COLO668 (cell line): Measurements from ENCODE around the gene CFAP46.
"Not testable (repeated sequence)": the region's sequence is repeated elsewhere in the genome, so short reads cannot be mapped to it uniquely, and the experiment has no call there.

ENCODE experiments used
- DNase-seq: peaks from one replicate; lab custom pipeline; 2025; ENCODE audit not compliant: unreplicated experiment; lab: John Stamatoyannopoulos, UW

Gene CFAP46

DNA sequence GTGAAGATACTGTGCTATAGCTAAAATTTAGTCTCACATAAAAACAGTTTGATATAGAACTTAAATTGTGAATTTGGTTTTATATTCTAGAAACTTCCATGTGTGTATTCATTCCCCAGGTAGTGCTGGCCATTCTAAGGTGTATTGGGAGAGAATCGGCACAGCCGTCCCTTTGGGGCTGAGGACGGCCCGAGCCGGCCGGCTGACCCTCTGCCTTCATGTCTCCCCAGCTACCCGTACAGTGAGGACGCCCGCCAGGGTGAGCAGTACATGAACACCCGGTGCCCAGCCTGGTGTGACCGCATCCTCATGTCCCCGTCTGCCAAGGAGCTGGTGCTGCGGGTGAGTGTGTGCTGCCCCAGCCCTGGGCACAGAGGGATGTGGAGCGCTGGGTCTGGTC, 164.9 kb downstream of the CFAP46 start:
- no peak for DNase-seq

DNA sequence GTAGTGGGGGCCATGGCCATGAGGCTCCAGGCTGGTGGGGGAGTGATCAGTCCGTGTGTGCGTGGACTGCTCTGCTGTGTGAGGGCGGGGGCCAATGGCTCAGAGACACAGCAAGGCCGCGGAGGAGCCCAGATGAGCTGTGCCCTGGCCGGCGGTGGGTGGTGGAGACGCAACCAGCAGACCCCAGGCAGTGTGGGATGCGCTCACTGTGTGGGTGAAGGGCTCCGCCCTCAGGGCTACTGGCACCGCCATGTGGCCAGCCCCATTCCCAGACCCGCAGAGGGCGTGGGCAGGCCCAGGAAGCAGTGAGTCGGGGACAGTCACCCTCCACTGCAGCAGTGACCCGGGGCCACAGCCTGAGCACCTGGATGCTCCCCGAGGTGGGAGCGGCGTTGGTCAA, 165.5 kb downstream of the CFAP46 start:
- DNase-seq: no peak

- DNase-seq: no peak
These were observed 166.2 kb downstream of the CFAP46 start for GRCh38 chr10:132776186-132776585.

DNA sequence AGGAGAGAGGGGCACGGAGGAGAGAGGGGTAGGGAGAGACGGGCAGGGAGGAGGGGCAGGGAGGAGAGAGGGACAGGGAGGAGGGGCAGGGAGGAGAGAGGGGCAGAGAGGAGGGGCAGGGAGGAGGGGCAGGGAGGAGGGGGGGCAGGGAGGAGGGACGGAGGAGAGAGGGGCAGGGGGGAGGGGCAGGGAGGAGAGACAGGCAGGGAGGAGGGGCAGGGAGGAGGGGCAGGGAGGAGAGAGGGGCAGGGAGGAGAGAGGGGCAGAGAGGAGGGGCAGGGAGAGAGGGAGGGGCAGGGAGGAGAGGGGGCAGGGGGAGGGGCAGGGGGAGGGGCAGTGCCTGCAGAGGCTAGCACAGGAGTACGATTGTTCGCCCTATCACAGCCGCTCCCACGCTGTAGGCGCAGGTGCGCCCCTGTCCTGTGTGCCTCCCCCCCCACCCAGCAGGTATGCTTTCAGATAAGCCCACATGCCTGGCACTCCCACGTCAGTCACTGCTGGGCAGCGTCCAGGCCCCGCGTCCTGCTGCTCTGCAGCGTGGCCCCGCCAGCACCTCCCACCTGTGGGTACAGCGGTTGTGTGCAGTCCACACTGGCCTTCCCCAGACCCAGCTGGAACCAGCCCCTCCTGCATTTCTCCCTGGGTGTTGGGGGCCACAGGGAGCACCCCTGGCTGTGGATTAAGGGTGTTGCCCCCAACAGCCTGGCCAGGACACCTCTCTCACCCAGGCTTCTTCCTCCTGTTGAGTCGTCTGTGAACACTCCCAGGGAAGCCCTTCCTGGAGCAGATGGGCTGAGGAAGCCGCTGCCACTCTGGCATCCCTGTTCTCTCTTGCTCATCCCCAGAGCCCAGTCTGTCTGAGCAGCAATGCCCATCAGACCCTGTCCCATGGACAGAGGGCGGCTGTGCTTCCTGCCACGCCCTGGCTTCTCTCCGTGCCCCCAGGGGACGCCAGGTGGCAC, 167.2 kb downstream of the CFAP46 start:
- DNase-seq: peak; percentile 37

GRCh38 chr10:132774181-132774901, 168.0 kb downstream of the CFAP46 start:
- no peak for DNase-seq

GRCh38 chr10:132772816-132773215, 169.6 kb downstream of the CFAP46 start:
- DNase-seq: not testable (repeated sequence)

GRCh38 chr10:132770061-132771021, 172.0 kb downstream of the CFAP46 start:
- no peak for DNase-seq

- no peak for DNase-seq
These were observed 173.8 kb downstream of the CFAP46 start for GRCh38 chr10:132768346-132769248.

- no peak for DNase-seq
These were observed 176.1 kb downstream of the CFAP46 start for GRCh38 chr10:132766291-132766690.

DNA sequence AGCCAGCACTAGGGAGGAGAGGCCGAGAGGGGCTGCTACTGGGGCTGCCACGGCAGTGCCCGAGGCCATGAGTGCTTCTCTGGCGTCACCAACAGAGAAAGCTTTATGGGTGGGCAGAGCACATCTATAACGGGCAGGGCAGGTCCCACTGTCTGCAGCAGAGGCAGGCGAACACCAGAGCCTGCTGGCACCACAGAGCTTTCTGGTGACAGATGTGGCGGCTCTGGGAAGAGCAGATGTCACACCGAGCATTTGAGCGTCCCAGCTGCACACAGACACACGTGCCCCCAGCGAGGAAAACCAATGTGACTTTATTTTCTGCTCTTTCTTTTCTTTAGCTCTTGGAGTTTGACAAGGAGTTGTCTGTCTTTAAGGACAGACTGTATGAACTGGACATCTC, 176.9 kb downstream of the CFAP46 start:
- no peak for DNase-seq

- no peak for DNase-seq
These were observed 178.3 kb downstream of the CFAP46 start for GRCh38 chr10:132764108-132764507.

GRCh38 chr10:132763545-132763944, 178.8 kb downstream of the CFAP46 start:
- DNase-seq: no peak

DNA sequence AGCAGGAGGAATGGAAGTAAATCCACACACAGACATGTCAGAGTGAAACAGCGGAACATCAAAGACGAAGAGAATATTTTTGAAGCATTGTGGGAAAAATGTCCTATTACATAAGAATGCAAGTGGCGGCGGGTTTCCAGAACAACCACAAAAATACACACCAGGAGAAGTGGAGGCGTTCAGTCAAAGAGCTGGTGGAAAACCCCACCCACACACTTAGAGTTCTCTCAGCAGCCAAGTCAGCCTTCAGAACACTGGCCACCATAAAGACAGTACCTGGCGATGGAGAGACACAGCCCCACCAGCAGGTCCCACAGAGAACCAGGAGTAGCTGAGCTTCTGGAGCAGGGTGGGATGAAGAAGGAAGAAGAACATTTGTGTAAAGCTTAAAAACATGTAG, 180.1 kb downstream of the CFAP46 start:
- DNase-seq: no peak

GRCh38 chr10:132761395-132762060, 180.8 kb downstream of the CFAP46 start:
- no peak for DNase-seq

DNA sequence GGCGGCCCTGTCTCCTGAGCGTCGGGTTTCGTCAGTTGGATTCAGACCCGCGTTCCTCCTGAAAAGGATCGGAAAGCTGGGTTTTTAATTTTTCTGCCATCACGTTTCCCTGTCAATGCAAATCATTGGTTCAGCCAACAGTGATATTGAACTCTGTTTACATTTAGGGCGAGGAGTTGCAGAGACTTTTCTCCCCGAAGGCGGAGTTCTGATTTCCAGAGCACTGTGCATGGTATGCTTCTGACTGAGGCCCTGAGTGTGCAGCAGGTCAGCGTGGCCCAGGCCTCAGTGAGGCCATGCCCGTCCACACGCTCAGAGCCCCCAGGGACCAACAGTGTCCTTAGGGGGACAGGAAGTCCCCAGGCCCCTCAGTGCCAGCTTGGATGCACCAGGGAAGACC, 183.5 kb downstream of the CFAP46 start:
- no peak for DNase-seq
